WTC11 (cell line): ENCODE data around the gene KRCC1. TPM values are rescaled to one million over a fixed set of nuclear protein-coding genes. Genes with fewer than 3 reads are reported as not detected.

Experiments
- ATAC-seq: fragments of 200-7000 bp; cut with Tn5 transposase; 2 replicates; pipeline ENCODE4 v1.10.0; 2021; ENCODE audit warnings: mild to moderate bottlenecking, moderate library complexity
- CTCF ChIA-PET: fragments of 300-600 bp; sonication (Branson Sonifier 250); formaldehyde crosslinking; loops from one replicate; lab custom pipeline; 2021; ENCODE audit warnings: antibody characterized with exemption; lab: Charles Lee
- POLR2A ChIA-PET: fragments of 350-600 bp; sonication (Branson Sonifier 250); formaldehyde crosslinking; loops from one replicate; lab custom pipeline; 2021; ENCODE audit warnings: antibody characterized with exemption; lab: Charles Lee
- DNase-seq: peaks from one replicate; pipeline ENCODE4 v3.0.0; 2021; ENCODE audit warnings: low spot score
- H3K27ac Mint-ChIP-seq: 2 replicates; pipeline ENCODE4 v1.8.0; 2021; ENCODE audit warnings: mixed read lengths
- H3K27me3 Mint-ChIP-seq: 2 replicates; pipeline ENCODE4 v1.8.0; 2021; ENCODE audit warnings: low read depth, mild to moderate bottlenecking, moderate library complexity, mixed read lengths
- H3K36me3 Mint-ChIP-seq: 2 replicates; pipeline ENCODE4 v1.8.0; 2021; ENCODE audit warnings: mixed read lengths
- H3K4me1 Mint-ChIP-seq: 2 replicates; pipeline ENCODE4 v1.8.0; 2022; ENCODE audit warnings: mixed read lengths
- H3K4me3 Mint-ChIP-seq: 2 replicates; pipeline ENCODE4 v1.8.0; 2021; ENCODE audit warnings: mild to moderate bottlenecking, moderate library complexity, mixed read lengths
- H3K9me3 Mint-ChIP-seq: 2 replicates; pipeline ENCODE4 v1.8.0; 2021; ENCODE audit warnings: mixed read lengths
- ATF1 ChIP-seq: sonication (generic); formaldehyde crosslinking; IDR thresholded peaks from 2 replicates; pipeline ENCODE4 v1.8.1; 2023; ENCODE audit warnings: mild to moderate bottlenecking, moderate library complexity, missing genetic modification reagents
- ATF2 ChIP-seq: sonication (generic); formaldehyde crosslinking; IDR thresholded peaks from 2 replicates; pipeline ENCODE4 v1.8.1; 2022; ENCODE audit warnings: low read depth, missing genetic modification reagents, borderline replicate concordance
- EMX1 ChIP-seq: fragments of 250-450 bp; sonication (Bioruptor Pico); IDR thresholded peaks from 2 replicates; pipeline ENCODE4 v1.8.0; 2021; ENCODE audit warnings: mild to moderate bottlenecking
- ETV6 ChIP-seq: sonication (generic); formaldehyde crosslinking; IDR thresholded peaks from 2 replicates; pipeline ENCODE4 v1.8.1; 2022; ENCODE audit warnings: mild to moderate bottlenecking, missing genetic modification reagents
- FOXK1 ChIP-seq: sonication (generic); formaldehyde crosslinking; IDR thresholded peaks from 2 replicates; pipeline ENCODE4 v1.8.0; 2022; ENCODE audit warnings: mild to moderate bottlenecking, moderate library complexity, missing genetic modification reagents
- GABPB1 ChIP-seq: sonication (generic); formaldehyde crosslinking; IDR thresholded peaks from 2 replicates; pipeline ENCODE4 v1.8.1; 2023; ENCODE audit warnings: mild to moderate bottlenecking, missing genetic modification reagents
- MLX ChIP-seq: sonication (generic); formaldehyde crosslinking; IDR thresholded peaks from 2 replicates; pipeline ENCODE4 v1.8.1; 2023; ENCODE audit warnings: mild to moderate bottlenecking, missing genetic modification reagents, moderate library complexity
- NFE2L1 ChIP-seq: sonication (generic); formaldehyde crosslinking; IDR thresholded peaks from 2 replicates; pipeline ENCODE4 v1.8.1; 2023; ENCODE audit warnings: missing genetic modification reagents
- NR1H2 ChIP-seq: sonication (generic); formaldehyde crosslinking; IDR thresholded peaks from 2 replicates; pipeline ENCODE4 v1.9.0; 2021; ENCODE audit warnings: mild to moderate bottlenecking, moderate library complexity, missing genetic modification reagents
- NR2C2 ChIP-seq: sonication (generic); formaldehyde crosslinking; IDR thresholded peaks from 2 replicates; pipeline ENCODE4 v1.8.0; 2022; ENCODE audit warnings: mild to moderate bottlenecking, missing genetic modification reagents
- NR3C1 ChIP-seq: sonication (generic); formaldehyde crosslinking; conservative IDR thresholded peaks from 2 replicates; pipeline ENCODE4 v1.8.1; 2023; ENCODE audit warnings: low read depth, mild to moderate bottlenecking, missing genetic modification reagents
- OVOL2 ChIP-seq: fragments of 250-450 bp; sonication (Bioruptor Pico); IDR thresholded peaks from 2 replicates; pipeline ENCODE4 v1.9.0; 2021; ENCODE audit warnings: mild to moderate bottlenecking, borderline replicate concordance
- PRRX2 ChIP-seq: fragments of 250-450 bp; sonication (Bioruptor Pico); IDR thresholded peaks from 2 replicates; pipeline ENCODE4 v1.8.0; 2021; ENCODE audit warnings: mild to moderate bottlenecking
- SMAD4 ChIP-seq: sonication (generic); formaldehyde crosslinking; IDR thresholded peaks from 2 replicates; pipeline ENCODE4 v1.8.0; 2022; ENCODE audit warnings: mild to moderate bottlenecking, missing genetic modification reagents
- SP1 ChIP-seq: sonication (generic); formaldehyde crosslinking; conservative IDR thresholded peaks from 2 replicates; pipeline ENCODE4 v1.8.1; 2022; ENCODE audit warnings: missing genetic modification reagents
- ZBTB43 ChIP-seq: sonication (generic); formaldehyde crosslinking; IDR thresholded peaks from 2 replicates; pipeline ENCODE4 v1.8.1; 2023; ENCODE audit warnings: mild to moderate bottlenecking, missing genetic modification reagents
- ZNF317 ChIP-seq: sonication (generic); formaldehyde crosslinking; IDR thresholded peaks from 2 replicates; pipeline ENCODE4 v1.8.1; 2023; ENCODE audit warnings: low read depth, mild to moderate bottlenecking, moderate library complexity, missing genetic modification reagents, borderline replicate concordance
- ZNF423 ChIP-seq: fragments of 250-450 bp; sonication (Bioruptor Pico); IDR thresholded peaks from 2 replicates; pipeline ENCODE4 v2.1.2; 2022; ENCODE audit warnings: mild to moderate bottlenecking, moderate library complexity
- total RNA-seq: library from RNA; stranded (reverse); gene quantifications from 3 replicates; pipeline ENCODE4 v1.2.3, GENCODE V29; 2021
- TF ChIP-seq, protein P1 (sequence below): sonication (generic); formaldehyde crosslinking; IDR thresholded peaks from 2 replicates; pipeline ENCODE4 v1.8.1; 2022; ENCODE audit warnings: mild to moderate bottlenecking, missing genetic modification reagents, moderate library complexity, borderline replicate concordance
- TF ChIP-seq, protein P2 (sequence below): sonication (generic); formaldehyde crosslinking; IDR thresholded peaks from 2 replicates; pipeline ENCODE4 v1.8.0; 2022; ENCODE audit warnings: mild to moderate bottlenecking, missing genetic modification reagents

KRCC1 gene
- total RNA-seq, 1 experiment from 2014 or later: 7.6 TPM

DNA sequence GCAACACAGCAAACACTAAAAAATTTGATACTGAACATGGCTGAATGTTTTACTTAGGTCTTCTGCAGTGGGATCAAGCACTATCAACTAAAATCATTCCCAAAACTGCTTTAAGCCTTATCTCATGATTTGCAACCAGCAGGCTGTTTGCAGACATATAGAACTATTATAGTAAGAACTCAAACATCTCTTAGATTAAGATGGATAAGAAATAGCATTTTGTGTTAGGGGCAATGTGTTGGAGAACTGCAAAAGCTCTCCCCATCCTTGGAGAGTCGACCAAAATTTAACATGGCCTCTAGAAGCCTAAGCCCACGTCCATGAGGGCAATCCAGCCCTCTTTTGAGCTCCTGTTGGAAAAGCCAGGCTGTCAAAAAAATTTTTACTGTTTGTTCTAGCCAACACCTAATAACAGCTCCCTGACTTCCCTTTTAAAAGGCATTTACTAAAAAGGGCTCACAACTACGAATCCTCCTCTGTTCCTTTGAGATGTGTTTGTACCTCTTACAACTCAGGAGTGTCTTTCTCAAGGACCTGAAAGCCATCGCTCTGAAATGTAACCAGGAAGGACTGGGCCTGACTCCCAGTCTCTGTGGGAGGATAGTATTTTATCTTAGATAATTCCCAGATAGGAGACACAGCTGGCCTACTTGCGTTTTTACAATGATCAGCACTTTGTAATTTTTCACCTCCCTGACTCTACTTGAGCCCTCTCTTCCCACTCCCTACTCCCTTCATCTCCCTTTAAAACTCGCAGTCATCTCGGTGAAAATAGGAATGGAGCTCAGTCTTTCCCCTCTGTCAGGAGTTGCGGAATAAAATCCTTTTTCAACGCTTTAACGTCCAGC, 1.4 kb downstream of the KRCC1 start (continued):
- no peak for TF ChIP-seq PRRX2 (CRISPR knock-in tag)
- no peak for TF ChIP-seq NFE2L1 (CRISPR knock-in tag)
- no peak for TF ChIP-seq NR3C1 (CRISPR knock-in tag)
- no peak for TF ChIP-seq SP1 (CRISPR knock-in tag)
- TF ChIP-seq, all 79 proteins: peak for 0

DNA sequence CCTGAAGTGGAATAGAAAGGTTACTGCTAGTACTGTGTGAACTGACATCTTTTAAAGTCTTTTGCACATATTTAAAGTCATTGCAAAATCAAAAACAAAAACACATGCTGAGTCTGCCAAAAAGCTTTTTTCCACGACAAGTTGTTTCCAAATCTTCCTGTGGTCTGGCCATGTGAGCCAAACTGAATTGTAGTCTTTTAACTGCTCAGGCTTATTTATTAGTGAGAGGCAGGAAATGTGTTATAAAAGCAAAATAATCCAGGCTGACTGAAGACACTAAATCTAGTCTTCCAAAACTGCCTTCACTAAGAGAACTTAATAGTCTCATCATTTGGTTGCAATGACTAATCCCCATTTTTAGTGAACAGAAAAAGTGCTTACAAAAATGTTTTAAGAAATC, 2.3 kb downstream of the KRCC1 start:
- H3K27ac Mint-ChIP-seq: peak overlapping the region; percentile 55
- peaks cover 26% of the 10 kb centered on the region for H3K4me1 Mint-ChIP-seq
- no peaks in the 10 kb centered on the region for H3K9me3 Mint-ChIP-seq
- ATAC-seq (no peak), DNase-seq (no peak)
- CTCF ChIA-PET: no interaction called here
- H3K27me3 Mint-ChIP-seq: no peaks in the 10 kb centered on the region
- no peak for TF ChIP-seq ZNF423 (CRISPR knock-in tag)
- TF ChIP-seq PRRX2 (CRISPR knock-in tag): no peak
- no peak for TF ChIP-seq ATF2 (CRISPR knock-in tag)
- TF ChIP-seq, protein P1, sequence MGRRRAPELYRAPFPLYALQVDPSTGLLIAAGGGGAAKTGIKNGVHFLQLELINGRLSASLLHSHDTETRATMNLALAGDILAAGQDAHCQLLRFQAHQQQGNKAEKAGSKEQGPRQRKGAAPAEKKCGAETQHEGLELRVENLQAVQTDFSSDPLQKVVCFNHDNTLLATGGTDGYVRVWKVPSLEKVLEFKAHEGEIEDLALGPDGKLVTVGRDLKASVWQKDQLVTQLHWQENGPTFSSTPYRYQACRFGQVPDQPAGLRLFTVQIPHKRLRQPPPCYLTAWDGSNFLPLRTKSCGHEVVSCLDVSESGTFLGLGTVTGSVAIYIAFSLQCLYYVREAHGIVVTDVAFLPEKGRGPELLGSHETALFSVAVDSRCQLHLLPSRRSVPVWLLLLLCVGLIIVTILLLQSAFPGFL: no peak
- TF ChIP-seq SMAD4 (CRISPR knock-in tag): no peak
- TF ChIP-seq ATF1: no peak
- no peak for TF ChIP-seq OVOL2 (CRISPR knock-in tag)
- no peak for TF ChIP-seq NR2C2 (CRISPR knock-in tag)
- TF ChIP-seq, protein P2, sequence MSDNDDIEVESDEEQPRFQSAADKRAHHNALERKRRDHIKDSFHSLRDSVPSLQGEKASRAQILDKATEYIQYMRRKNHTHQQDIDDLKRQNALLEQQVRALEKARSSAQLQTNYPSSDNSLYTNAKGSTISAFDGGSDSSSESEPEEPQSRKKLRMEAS: no peak
- TF ChIP-seq ZNF317 (CRISPR knock-in tag): no peak
- TF ChIP-seq FOXK1 (CRISPR knock-in tag): no peak
- no peak for TF ChIP-seq ETV6 (CRISPR knock-in tag)
- no peak overlapping the region for H3K4me3 Mint-ChIP-seq
- peaks cover 3% of the 10 kb centered on the region; the same call in 1 of the 2 replicates for H3K36me3 Mint-ChIP-seq
- POLR2A ChIA-PET: no interaction called here

GRCh38 chr2:88051792-88052191, 3.8 kb downstream of the KRCC1 start:
- DNase-seq: no peak

More at GRCh38 chr2:88051792-88052191, 3.8 kb downstream of the KRCC1 start:
- TF ChIP-seq GABPB1 (CRISPR knock-in tag): no peak
- no peak for TF ChIP-seq NR3C1 (CRISPR knock-in tag)
- no peak for TF ChIP-seq MLX (CRISPR knock-in tag)
- TF ChIP-seq ZBTB43 (CRISPR knock-in tag): no peak
- TF ChIP-seq NR1H2 (CRISPR knock-in tag): no peak
- TF ChIP-seq EMX1 (CRISPR knock-in tag): no peak
- Mint-ChIP-seq H3K27me3 (no peaks in the 10 kb centered on the region), H3K4me1 (peaks cover 26% of the 10 kb centered on the region), H3K9me3 (no peaks in the 10 kb centered on the region), H3K4me3 (no peak overlapping the region), H3K27ac (no peak overlapping the region), H3K36me3 (peaks cover 3% of the 10 kb centered on the region; the same call in 1 of the 2 replicates)
- POLR2A ChIA-PET: no interaction called here
- ATAC-seq: no peak
- CTCF ChIA-PET: no interaction called here
